HepG2 (cell line): ENCODE results near the gene ADRA2A. TPM values are rescaled to one million over a fixed set of nuclear protein-coding genes. Genes with fewer than 3 reads are reported as not detected.

ENCODE experiments used
- ATAC-seq: fragments of 200-7000 bp; cut with Tn5 transposase; 3 replicates; pipeline ENCODE4 v1.9.1; 2020; ENCODE audit warnings: mild to moderate bottlenecking, moderate library complexity
- BruUV-seq: library from RNA; stranded (reverse); fragments of 400-500 nt; replicated peaks from 2 replicates; lab custom pipeline; 2021; lab: Mats Ljungman, UMichigan
- CTCF ChIA-PET: fragments of 300-600 bp; formaldehyde crosslinking; extraction: SDS; loops from one replicate; lab custom pipeline; 2021; ENCODE audit warnings: low total read pairs, inconsistent platforms, low intra/inter-chr PET ratio; lab: Yijun Ruan, JAX
- POLR2A ChIA-PET: fragments of 350-600 bp; sonication (Branson Sonifier 250); formaldehyde crosslinking; loops from one replicate; lab custom pipeline; 2020; ENCODE audit warnings: antibody characterized with exemption, inconsistent platforms; lab: Yijun Ruan, JAX
- DNase-seq: peaks from one replicate; pipeline ENCODE4 v3.0.0-alpha.2; 2015; ENCODE audit warnings: low spot score
- FAIRE-seq: peaks from 3 replicates; lab custom pipeline; 2011; peaks lifted over from hg19 to GRCh38; lab: Jason Lieb, UNC
- H2AFZ ChIP-seq: one replicate; pipeline ENCODE4 v1.6.1; 2011; ENCODE audit warnings: low read length, inconsistent platforms
- H3K27ac ChIP-seq: fragments of 300-600 bp; 3 replicates; pipeline ENCODE4 v1.8.0; 2011; ENCODE audit warnings: mixed run types, mild to moderate bottlenecking, mixed read lengths, low read length, inconsistent platforms; ENCODE audit not compliant: insufficient read depth; ENCODE audit errors: extremely low read length
- H3K27me3 ChIP-seq, 2 experiments: fragments of 200-600 bp in 1 of 2; 2 replicates in 1 of 2; 3 replicates in 1 of 2; pipeline versions ENCODE4 v1.6.0 to v1.8.0; 2011; ENCODE audit warnings: low read length in 2 of 2, mild to moderate bottlenecking in 2 of 2, moderate library complexity in 2 of 2, inconsistent platforms in 1 of 2; ENCODE audit not compliant: insufficient read depth in 2 of 2, control insufficient read depth in 1 of 2
- H3K36me3 ChIP-seq, 2 experiments: fragments of 200-600 bp in 1 of 2; replicated peaks in 1 of 2; 2 replicates in 1 of 2; 3 replicates in 1 of 2; pipeline versions ENCODE4 v1.5.1 to v1.8.0; 2011; ENCODE audit warnings: low read length in 2 of 2, inconsistent platforms in 1 of 2; ENCODE audit not compliant: insufficient read depth in 2 of 2, control insufficient read depth in 1 of 2
- H3K4me1 ChIP-seq: 2 replicates; pipeline ENCODE4 v1.5.1; 2012; ENCODE audit warnings: low read length, inconsistent platforms; ENCODE audit not compliant: insufficient read depth
- H3K4me2 ChIP-seq: 2 replicates; pipeline ENCODE4 v1.6.0; 2011; ENCODE audit warnings: low read depth, low read length, inconsistent platforms
- H3K4me3 ChIP-seq, 3 experiments: fragments of 200-600 bp in 1 of 3; sonication (generic), shearing (Covaris generic) in 1 of 3; replicated peaks in 1 of 3; 2 replicates each; pipeline ENCODE4 v1.5.1; 2011 to 2016; ENCODE audit warnings: low read length in 3 of 3, inconsistent platforms in 2 of 3, low read depth in 2 of 3, mild to moderate bottlenecking in 2 of 3, control low read depth in 1 of 3, mixed read lengths in 1 of 3; ENCODE audit not compliant: insufficient read depth in 1 of 3
- H3K79me2 ChIP-seq: one replicate; pipeline ENCODE4 v1.6.1; 2011; ENCODE audit warnings: low read length, inconsistent platforms; ENCODE audit not compliant: insufficient read depth
- H3K9ac ChIP-seq: 2 replicates; pipeline ENCODE4 v1.6.0; 2011; ENCODE audit warnings: mild to moderate bottlenecking, low read depth, low read length, inconsistent platforms; ENCODE audit not compliant: insufficient read depth
- H3K9me3 ChIP-seq: 2 replicates; pipeline ENCODE4 v1.5.1; 2012; ENCODE audit warnings: mild to moderate bottlenecking, low read length
- H4K20me1 ChIP-seq: 2 replicates; pipeline ENCODE4 v1.6.0; 2011; ENCODE audit warnings: inconsistent platforms, mild to moderate bottlenecking, low read length, moderate library complexity; ENCODE audit not compliant: insufficient read depth
- CC2D1A ChIP-seq: sonication (generic); formaldehyde crosslinking; IDR thresholded peaks from 2 replicates; pipeline ENCODE4 v1.8.1; 2023; ENCODE audit warnings: mild to moderate bottlenecking, missing genetic modification reagents
- CHD2 ChIP-seq: IDR thresholded peaks from 2 replicates; pipeline ENCODE4 v1.6.1; 2011; ENCODE audit warnings: low read depth, low read length, improper control_type of control experiment
- MATR3 ChIP-seq: sonication (generic); formaldehyde crosslinking; IDR thresholded peaks from 2 replicates; pipeline ENCODE4 v1.4.0; 2020; ENCODE audit warnings: missing genetic modification reagents
- MYPOP ChIP-seq: sonication (generic); formaldehyde crosslinking; IDR thresholded peaks from 2 replicates; pipeline ENCODE4 v1.8.1; 2023; ENCODE audit warnings: mild to moderate bottlenecking, moderate library complexity, missing genetic modification reagents
- NR1H2 ChIP-seq: sonication (generic); formaldehyde crosslinking; IDR thresholded peaks from 2 replicates; pipeline ENCODE4 v1.8.1; 2022; ENCODE audit warnings: low read depth, missing genetic modification reagents, borderline replicate concordance
- PPARG ChIP-seq: conservative IDR thresholded peaks from 2 replicates; pipeline ENCODE4 v1.6.1; 2016; ENCODE audit warnings: missing biosample characterization, missing genetic modification reagents
- RARA ChIP-seq: IDR thresholded peaks from 2 replicates; pipeline ENCODE4 v1.6.1; 2016; ENCODE audit warnings: missing genetic modification reagents, missing compliant biosample characterization
- ZIK1 ChIP-seq: sonication (generic); formaldehyde crosslinking; IDR thresholded peaks from 2 replicates; pipeline ENCODE4 v1.5.0; 2020; ENCODE audit warnings: mild to moderate bottlenecking, low read depth, missing genetic modification reagents, borderline replicate concordance
- ZNF225 ChIP-seq: sonication (generic); formaldehyde crosslinking; IDR thresholded peaks from 2 replicates; pipeline ENCODE4 v1.4.0; 2020; ENCODE audit warnings: mild to moderate bottlenecking, missing genetic modification reagents
- ZNF276 ChIP-seq: sonication (generic); formaldehyde crosslinking; IDR thresholded peaks from 2 replicates; pipeline ENCODE4 v1.4.0; 2020; ENCODE audit warnings: mild to moderate bottlenecking, low read depth, missing genetic modification reagents
- ZNF772 ChIP-seq: sonication (generic); formaldehyde crosslinking; IDR thresholded peaks from 2 replicates; pipeline ENCODE4 v1.5.0; 2020; ENCODE audit warnings: mild to moderate bottlenecking, missing genetic modification reagents
- WGBS: methylation state at CpG from one replicate; pipeline ENCODE4 v1.1.6; 2017; ENCODE audit warnings: low lambda C conversion rate; 5-methylcytosine and 5-hydroxymethylcytosine counted together
- in situ Hi-C: cut with HindIII; loops from 2 replicates; pipeline ENCODE4 v1.10.0; 2017; ENCODE audit warnings: low pct_unique_long_range_greater_than_20kb; ENCODE audit not compliant: extremely low pct_ligation_motif_present
- intact Hi-C: fragments of 100-400 bp; cut with micrococcal nuclease; formaldehyde crosslinking; loops from one replicate; pipeline ENCODE4 v1.10.0; 2022; ENCODE audit not compliant: unreplicated experiment
- polyA plus RNA-seq, 8 experiments: library from polyadenylated mRNA; depleted of rRNA in 3 of 8; stranded (reverse) in 7 of 8; unstranded in 1 of 8; fragments of >200 nt; fragmentation: Illumina TruSeq in 4 of 8; extraction: Trizol in 4 of 8; gene quantifications; 2 replicates each; pipeline versions ENCODE4 v1.2.1 to v1.2.3, GENCODE V29; 2011 to 2016; ENCODE audit warnings: low read depth in 4 of 8, missing spikeins in 1 of 8, mixed read lengths in 1 of 8; ENCODE audit not compliant: insufficient read depth in 1 of 8
- total RNA-seq, 5 experiments: library from RNA; depleted of rRNA; stranded (reverse); fragments of >200 nt; fragmentation: Illumina TruSeq; extraction: Trizol; gene quantifications; 2 replicates each; pipeline ENCODE4 v1.2.3, GENCODE V29; 2016; ENCODE audit warnings: low read depth in 1 of 5

ADRA2A gene
- total and polyA plus RNA-seq, 2 of the 13 experiments (the other 11 are each of a cell fraction or from before 2014, with no cell fraction given) = 0.01 TPM; not detected in 1

GRCh38 chr10:111127081-111127848 is 50.4 kb downstream of the ADRA2A start:
- BruUV-seq = no TSS peak
- ATAC-seq (no peak), DNase-seq (no peak), FAIRE-seq (no peak)
- no peaks in the 10 kb centered on the region for H4K20me1 ChIP-seq
- H3K4me1 ChIP-seq = 0 out of 2 replicates have a peak, but pooled peaks cover 5% of the 10 kb centered on the region
- in situ Hi-C loops = no loop called here
- H3K9me3 ChIP-seq = no peaks in the 10 kb centered on the region
- WGBS = 4% methylated on average over 5 of the region's 5 CpGs
- POLR2A ChIA-PET = no interaction called here
- no peak for TF ChIP-seq MYPOP (CRISPR knock-in tag)
- no peak for TF ChIP-seq PPARG (CRISPR knock-in tag)
- no peak for TF ChIP-seq ZIK1 (CRISPR knock-in tag)
- TF ChIP-seq NR1H2 (CRISPR knock-in tag) = no peak
- no peak for TF ChIP-seq ZNF772
- TF ChIP-seq MATR3 (CRISPR knock-in tag) = no peak
- no peak for TF ChIP-seq CHD2
- no peak for TF ChIP-seq RARA
- TF ChIP-seq ZNF225 = no peak
- no peak for TF ChIP-seq CC2D1A (CRISPR knock-in tag)
- no peak for TF ChIP-seq ZNF276 (CRISPR knock-in tag)
- TF ChIP-seq, all 625 proteins: peak for 0
- Histone ChIP-seq H3K4me2 (no peak overlapping the region), H2AFZ (no peak overlapping the region), H3K27me3 (peaks cover 0 to 1% of the 10 kb centered on the region in 2 experiments; a peak in 2 of 5 replicates), H3K9ac (no peak overlapping the region), H3K4me3 (no peak overlapping the region), H3K36me3 (no peaks in the 10 kb centered on the region), H3K27ac (no peak overlapping the region), H3K79me2 (no peaks in the 10 kb centered on the region)
- intact Hi-C loops = no loop called here
- CTCF ChIA-PET = no interaction called here
